ENCODE results near the gene RPS5.

GRCh38 chr19:58428617-58429016, 41.5 kb downstream of the RPS5 start:
- TF ChIP-seq POLR2A (IDR thresholded peaks at IDR 0.05; ENCODE audit: low read length) = no peak
- TF ChIP-seq CBX2 (IDR thresholded peaks at IDR 0.05; ENCODE audit: borderline replicate concordance, low read depth) = no peak
- TF ChIP-seq RAD21 (conservative IDR thresholded peaks at IDR 0.05 in 1 of 2, IDR thresholded peaks at IDR 0.05 in 1 of 2) = no peak
- no peak for TF ChIP-seq JUNB (IDR thresholded peaks at IDR 0.05)
- no peak for TF ChIP-seq HOXA7 (CRISPR knock-in tag; IDR thresholded peaks at IDR 0.05)
- TF ChIP-seq MAFK (IDR thresholded peaks at IDR 0.05; ENCODE audit: partially characterized antibody) = no peak
- TF ChIP-seq CTCF (IDR thresholded peaks at IDR 0.05) = no peak
- TF ChIP-seq EP300 (IDR thresholded peaks at IDR 0.05) = no peak
- no peak for TF ChIP-seq ZNF302 (CRISPR knock-in tag; IDR thresholded peaks at IDR 0.05)
- TF ChIP-seq REST (IDR thresholded peaks at IDR 0.05) = no peak
- TF ChIP-seq MYC (IDR thresholded peaks at IDR 0.05; ENCODE audit: borderline replicate concordance, low read length) = no peak
- no peak for TF ChIP-seq PBX3 (IDR thresholded peaks at IDR 0.05)

Measured in A549 (cell line).